HG03280 (cell line): ENCODE measurements around the gene LETM1.

Experiments
- ATAC-seq: cut with Tn5 transposase; IDR thresholded peaks from one replicate; pipeline ENCODE4 v1.9.1; 2021; ENCODE audit warnings: mild to moderate bottlenecking, moderate library complexity; ENCODE audit not compliant: unreplicated experiment

LETM1 gene

GRCh38 chr4:1766106-1767060 lies 89.6 kb downstream of the LETM1 start:
- no peak for ATAC-seq

DNA sequence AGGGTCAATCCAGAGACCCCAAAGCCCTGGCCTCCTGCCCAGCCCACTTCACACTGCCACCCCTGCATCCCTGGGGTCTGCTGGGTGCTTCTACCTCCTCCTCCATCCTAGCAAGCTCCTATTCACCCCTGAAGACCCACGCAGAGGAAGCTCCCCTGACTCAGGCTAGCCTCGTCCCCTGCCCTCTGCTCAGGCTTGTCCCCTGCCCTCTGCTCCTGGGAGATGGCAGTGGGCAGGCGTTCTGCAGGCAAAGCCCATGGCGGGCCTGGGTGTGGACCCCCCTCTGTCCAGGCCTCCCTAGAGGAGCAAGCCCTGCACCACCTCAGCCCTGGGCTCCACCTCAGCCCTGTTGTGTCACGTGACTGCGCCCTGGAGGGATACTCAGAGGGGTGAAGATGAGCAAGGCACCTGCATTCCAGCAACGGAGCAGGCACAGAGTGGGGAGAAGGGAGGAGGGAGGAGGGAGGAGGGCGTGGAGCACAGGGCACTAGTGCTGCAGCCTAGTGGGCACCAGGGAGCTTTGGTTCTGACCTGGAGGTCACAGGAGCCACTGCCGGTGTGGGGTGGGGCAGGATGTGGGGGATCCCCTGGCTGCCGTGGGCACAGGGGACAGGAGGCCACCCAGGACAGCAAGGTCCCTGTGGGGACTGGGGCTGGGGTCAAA lies 90.4 kb downstream of the LETM1 start:
- no peak for ATAC-seq

DNA sequence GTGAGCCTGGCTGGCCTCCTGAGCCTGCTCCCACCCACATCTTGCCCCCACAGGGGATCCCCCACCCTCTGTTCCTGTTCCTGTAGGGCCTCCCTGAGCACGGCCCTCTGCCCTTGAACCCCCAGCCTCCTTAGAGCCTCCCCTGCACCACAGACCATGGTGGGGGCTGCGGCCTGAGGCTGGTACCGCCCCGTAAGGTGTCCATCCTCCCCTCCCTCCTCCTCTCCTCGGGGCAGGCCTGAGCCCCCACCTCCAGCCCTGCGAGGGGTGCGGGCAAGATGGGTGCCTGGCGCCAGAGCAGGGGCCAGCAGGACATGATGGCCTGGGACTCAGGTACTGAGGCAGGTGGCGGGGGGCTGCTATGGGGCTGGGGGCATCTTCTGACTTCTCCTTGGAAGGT lies 91.3 kb downstream of the LETM1 start:
- no peak for ATAC-seq

DNA sequence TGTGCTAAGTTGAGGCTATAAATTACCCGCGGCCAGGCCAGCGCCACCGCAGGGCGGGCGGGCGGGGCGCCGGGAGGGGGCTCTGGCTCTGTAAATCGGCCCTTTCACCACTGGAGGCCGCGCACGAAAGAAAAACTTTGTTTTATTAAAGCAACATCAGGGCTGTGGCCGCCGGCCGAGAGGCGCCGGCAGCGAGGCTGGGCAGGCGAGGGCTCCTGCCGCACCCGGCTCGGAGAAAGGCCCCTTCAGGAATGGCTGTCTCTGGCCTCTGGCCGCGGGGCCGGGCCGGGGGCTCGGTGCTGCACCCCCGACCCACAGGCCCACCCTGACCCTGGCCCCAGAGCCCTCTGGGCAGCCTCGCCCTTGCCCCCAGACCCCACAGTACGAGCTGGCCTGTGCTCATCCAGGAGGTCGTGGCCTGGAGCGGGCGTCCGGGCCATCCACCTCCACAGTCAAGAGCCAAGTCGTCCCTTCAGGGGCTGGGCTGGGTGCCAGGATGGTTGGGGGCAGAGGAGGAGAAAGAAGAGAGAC lies 92.3 kb downstream of the LETM1 start:
- ATAC-seq: no peak

GRCh38 chr4:1763070-1763549 lies 92.8 kb downstream of the LETM1 start:
- no peak for ATAC-seq

DNA sequence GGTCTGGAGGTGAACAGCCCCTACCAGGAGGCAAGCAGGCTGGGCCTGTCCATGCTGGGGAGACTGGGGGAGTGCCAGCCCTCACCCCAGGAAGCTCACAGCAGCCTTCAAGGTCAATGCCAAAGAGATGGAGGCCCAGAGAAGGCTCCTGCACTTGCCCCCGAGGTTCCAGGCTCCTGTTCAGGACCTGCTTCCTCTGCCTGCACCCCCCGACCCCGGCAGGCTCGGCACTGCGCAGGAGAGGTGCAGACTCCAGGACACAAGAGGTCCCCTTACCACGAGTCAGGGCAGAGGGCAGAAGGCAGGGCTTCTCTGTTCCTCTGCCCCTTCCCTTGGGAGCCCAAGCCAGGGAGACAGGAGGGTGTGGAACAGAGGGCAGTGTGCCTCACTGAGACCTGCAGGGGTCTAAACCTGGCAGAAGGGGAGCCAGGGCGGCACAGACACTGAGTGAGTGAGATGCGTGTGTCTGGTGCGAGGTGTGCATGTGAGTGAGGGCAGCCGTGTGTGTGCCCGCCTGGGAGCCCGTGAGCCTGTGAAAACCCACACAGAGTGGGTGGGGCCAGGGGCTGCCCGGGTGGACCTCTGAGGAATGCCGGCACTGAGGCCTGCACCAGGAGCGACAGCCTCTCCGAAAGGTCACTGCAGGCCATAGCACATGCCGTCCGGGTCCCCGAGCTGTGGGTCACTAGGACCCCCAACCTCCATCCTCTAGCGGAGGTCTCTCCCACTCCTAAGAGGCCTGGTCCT lies 93.5 kb downstream of the LETM1 start:
- ATAC-seq: no peak
